ENCODE data around the gene DNAJC6.

DNAJC6 gene

DNA sequence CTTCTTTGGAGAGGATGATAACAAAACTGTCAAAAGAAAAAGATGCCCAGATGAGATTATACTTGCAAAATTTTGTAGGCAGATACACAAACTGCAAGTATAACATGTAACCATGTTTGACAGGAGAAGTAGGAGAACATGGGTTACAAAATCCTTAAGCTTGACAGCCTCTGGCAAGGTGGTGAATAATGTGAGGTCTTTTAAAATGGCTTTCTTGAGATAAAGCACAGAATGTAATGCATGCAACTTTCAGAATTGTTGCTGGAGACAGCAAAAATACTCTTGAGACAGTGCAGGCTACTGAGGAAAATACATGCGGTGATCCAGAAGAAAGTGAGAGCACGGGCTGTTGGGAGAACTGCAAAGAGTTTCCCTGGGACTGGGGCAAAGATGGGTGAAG, 24.7 kb downstream of the DNAJC6 start:
- Histone ChIP-seq H3K4me1 (ENCODE audit: control insufficient read depth, insufficient read depth, low read length) (no peaks in the 10 kb centered on the region), H3K4me3 (ENCODE audit: low read depth, low read length) (no peak overlapping the region), H3K27me3 (ENCODE audit: control insufficient read depth, insufficient read depth, low read length) (no peaks in the 10 kb centered on the region), H3K36me3 (ENCODE audit: control insufficient read depth, insufficient read depth, low read length) (no peaks in the 10 kb centered on the region), H3K9me3 (ENCODE audit: control insufficient read depth, insufficient read depth, low read length) (no peaks in the 10 kb centered on the region), H3K9ac (ENCODE audit: low read depth, low read length) (no peak overlapping the region)

DNA sequence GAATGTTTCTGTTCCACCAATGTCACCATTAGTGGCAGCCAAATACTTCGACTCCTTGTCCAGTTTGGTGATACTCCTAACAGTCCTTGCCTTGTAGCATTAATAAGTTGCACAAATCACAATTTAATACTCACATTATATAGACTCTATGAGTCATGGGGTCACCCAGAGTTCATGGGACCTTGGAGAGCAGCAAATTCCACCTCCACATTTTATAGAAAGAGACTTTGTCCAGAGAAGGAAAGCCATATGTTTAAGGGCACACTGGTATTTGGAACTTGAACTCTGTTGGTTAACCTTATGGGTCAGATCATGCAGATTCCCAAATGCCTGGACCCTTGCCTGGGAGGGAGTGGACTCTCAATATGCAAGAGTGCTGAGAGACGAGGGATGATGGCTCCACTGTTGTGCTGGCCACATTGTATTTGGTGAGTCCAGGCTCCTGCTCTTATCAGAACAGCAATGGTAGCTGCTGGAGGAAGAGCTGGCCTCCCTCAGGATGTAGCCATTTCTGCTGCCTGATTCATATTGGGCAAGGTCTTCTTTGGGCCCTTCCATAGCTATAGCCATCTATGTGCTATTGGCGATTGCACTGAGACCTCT, 30.6 kb downstream of the DNAJC6 start:
- Histone ChIP-seq H3K4me1 (ENCODE audit: control insufficient read depth, insufficient read depth, low read length) (no peaks in the 10 kb centered on the region), H3K27me3 (ENCODE audit: control insufficient read depth, insufficient read depth, low read length) (no peaks in the 10 kb centered on the region), H3K4me3 (ENCODE audit: low read depth, low read length) (no peak overlapping the region), H3K9me3 (ENCODE audit: control insufficient read depth, insufficient read depth, low read length) (no peaks in the 10 kb centered on the region), H3K9ac (ENCODE audit: low read depth, low read length) (no peak overlapping the region), H3K36me3 (ENCODE audit: control insufficient read depth, insufficient read depth, low read length) (no peaks in the 10 kb centered on the region)

DNA sequence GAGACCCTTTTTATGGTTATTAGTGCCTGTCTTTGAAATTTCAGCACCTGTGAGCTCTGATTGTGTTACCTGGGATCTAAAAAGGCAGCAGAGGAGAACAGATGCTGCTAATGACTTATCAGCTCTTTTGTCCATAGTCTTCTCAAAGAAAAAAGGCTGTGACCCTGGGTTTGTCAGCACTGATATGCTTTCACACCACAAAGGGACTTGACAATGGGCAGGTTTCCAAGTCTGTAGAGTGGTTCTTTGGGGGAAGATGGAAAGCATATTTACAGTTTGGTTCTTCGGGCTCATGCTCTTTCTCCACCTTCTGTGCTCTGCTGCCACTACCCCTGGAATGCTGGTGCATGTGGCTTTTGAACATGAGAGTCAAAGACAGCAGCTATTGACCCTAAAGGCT, 32.0 kb downstream of the DNAJC6 start:
- no peaks in the 10 kb centered on the region for H3K9me3 ChIP-seq (ENCODE audit: control insufficient read depth, insufficient read depth, low read length)
- no peaks in the 10 kb centered on the region for H3K36me3 ChIP-seq (ENCODE audit: control insufficient read depth, insufficient read depth, low read length)
- H3K27me3 ChIP-seq (ENCODE audit: control insufficient read depth, insufficient read depth, low read length) = no peaks in the 10 kb centered on the region
- H3K4me3 ChIP-seq (ENCODE audit: low read depth, low read length) = no peak overlapping the region
- no peak overlapping the region for H3K9ac ChIP-seq (ENCODE audit: low read depth, low read length)
- H3K4me1 ChIP-seq (ENCODE audit: control insufficient read depth, insufficient read depth, low read length) = no peaks in the 10 kb centered on the region

DNA sequence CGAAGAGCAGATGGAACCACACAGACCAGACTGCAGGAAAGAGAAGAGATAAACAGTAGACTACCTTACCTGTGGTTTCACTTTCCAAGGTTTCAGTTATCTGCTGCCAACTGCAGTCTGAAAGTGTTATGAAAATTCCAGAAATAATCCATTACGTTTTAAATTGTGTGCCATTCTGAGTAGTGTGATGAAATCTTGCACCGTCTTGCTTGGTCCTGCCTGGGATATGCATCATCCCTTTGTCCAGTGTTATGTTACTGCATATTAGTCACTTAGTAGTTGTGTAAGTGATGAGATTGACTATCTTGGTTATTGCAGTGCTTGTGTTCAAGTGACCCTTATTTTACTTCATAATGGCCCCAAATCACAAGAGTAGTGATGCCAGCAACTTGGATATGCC, 33.9 kb downstream of the DNAJC6 start:
- H3K9ac ChIP-seq (ENCODE audit: low read depth, low read length) = no peak overlapping the region
- H3K4me1 ChIP-seq (ENCODE audit: control insufficient read depth, insufficient read depth, low read length) = no peaks in the 10 kb centered on the region
- H3K9me3 ChIP-seq (ENCODE audit: control insufficient read depth, insufficient read depth, low read length) = no peaks in the 10 kb centered on the region
- H3K4me3 ChIP-seq (ENCODE audit: low read depth, low read length) = no peak overlapping the region
- H3K27me3 ChIP-seq (ENCODE audit: control insufficient read depth, insufficient read depth, low read length) = no peaks in the 10 kb centered on the region
- H3K36me3 ChIP-seq (ENCODE audit: control insufficient read depth, insufficient read depth, low read length) = no peaks in the 10 kb centered on the region

DNA sequence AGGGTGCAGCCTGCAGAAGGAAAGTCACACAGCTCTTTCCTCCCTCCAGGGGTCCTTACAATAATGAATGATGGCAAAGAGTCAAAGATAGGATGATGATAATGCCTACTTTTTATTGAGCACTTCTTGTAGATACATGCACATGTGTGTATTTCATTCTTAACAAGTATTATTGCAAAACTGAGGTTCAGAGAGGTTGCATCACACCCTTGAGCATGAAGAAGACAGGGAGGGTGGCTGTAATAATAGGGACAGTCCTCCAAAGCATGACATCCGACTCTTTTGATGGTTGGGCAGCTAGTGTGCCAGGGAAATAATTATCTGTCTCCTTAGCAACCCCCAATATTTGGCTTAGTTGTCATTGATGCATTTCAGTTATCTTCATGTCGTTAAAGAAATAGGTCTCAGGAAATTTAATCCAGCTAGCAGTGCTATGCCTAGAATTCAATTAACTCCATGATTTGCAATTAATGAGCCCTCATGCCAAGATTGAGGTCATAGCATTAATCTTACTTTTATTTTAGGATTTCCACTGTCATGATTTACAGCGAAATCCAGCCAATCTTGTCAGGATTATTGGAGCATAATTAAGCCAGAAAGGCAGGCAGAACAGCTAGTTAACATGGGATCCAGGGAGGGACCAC, 35.0 kb downstream of the DNAJC6 start:
- no peaks in the 10 kb centered on the region for H3K27me3 ChIP-seq (ENCODE audit: control insufficient read depth, insufficient read depth, low read length)
- no peak overlapping the region for H3K9ac ChIP-seq (ENCODE audit: low read depth, low read length)
- H3K4me1 ChIP-seq (ENCODE audit: control insufficient read depth, insufficient read depth, low read length) = no peaks in the 10 kb centered on the region
- H3K4me3 ChIP-seq (ENCODE audit: low read depth, low read length) = no peak overlapping the region
- no peaks in the 10 kb centered on the region for H3K36me3 ChIP-seq (ENCODE audit: control insufficient read depth, insufficient read depth, low read length)
- H3K9me3 ChIP-seq (ENCODE audit: control insufficient read depth, insufficient read depth, low read length) = no peaks in the 10 kb centered on the region

DNA sequence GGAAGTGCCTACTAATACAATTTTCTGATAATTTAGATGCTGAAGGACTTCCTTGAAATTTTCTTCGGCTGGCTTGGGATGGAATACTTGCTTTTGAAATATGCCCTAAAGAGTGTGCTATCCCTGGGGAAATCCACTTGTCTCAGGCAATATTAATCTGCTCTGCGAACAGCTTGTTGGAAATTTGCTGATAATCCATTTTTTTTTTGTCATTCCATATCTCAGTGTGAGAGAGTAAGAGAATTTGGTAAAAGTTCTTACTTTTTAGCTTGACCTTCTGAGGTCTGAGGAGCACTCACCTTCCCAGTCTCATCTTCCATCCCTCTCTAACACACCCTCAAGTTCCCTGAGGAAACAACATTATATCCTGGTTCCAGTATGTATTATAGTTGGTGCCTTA, 36.8 kb downstream of the DNAJC6 start:
- Histone ChIP-seq H3K36me3 (ENCODE audit: control insufficient read depth, insufficient read depth, low read length) (no peaks in the 10 kb centered on the region), H3K9ac (ENCODE audit: low read depth, low read length) (no peak overlapping the region), H3K4me1 (ENCODE audit: control insufficient read depth, insufficient read depth, low read length) (no peaks in the 10 kb centered on the region), H3K4me3 (ENCODE audit: low read depth, low read length) (no peak overlapping the region), H3K27me3 (ENCODE audit: control insufficient read depth, insufficient read depth, low read length) (no peaks in the 10 kb centered on the region), H3K9me3 (ENCODE audit: control insufficient read depth, insufficient read depth, low read length) (no peaks in the 10 kb centered on the region)

DNA sequence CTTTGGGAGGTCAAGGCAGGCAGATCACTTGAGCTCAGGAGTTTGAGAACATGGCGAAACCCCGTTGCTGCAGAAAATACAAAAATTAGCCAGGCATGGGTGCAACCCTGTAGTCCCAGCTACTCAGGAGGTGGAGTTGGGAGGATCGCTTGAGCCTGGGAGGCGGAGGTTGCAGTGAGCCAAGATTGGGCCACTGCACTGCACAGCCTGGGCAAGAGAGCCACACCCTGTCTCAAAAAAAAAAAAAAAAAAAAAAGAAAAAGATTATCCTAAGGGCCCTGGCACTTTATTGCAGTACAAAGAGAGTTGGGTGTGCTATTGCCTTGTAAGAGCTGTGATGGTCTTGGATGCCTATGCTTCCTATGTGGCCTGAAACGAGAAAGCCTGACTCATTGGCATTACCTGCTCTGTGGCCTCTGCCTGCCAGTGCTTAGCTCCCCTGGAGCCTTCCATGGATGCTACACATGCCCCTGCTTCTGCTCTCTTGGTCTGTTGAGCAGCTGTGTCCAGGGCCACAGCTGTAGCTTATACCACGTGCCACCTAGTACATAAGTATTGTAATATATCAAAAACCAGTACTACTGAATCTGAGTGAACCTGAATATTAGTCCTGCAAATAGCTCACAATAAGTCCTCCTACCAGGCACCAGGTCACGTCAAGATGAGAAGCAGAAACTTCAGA, 45.8 kb downstream of the DNAJC6 start:
- no peak overlapping the region for H3K4me3 ChIP-seq (ENCODE audit: low read depth, low read length)
- H3K27me3 ChIP-seq (ENCODE audit: control insufficient read depth, insufficient read depth, low read length) = no peaks in the 10 kb centered on the region
- no peaks in the 10 kb centered on the region for H3K9me3 ChIP-seq (ENCODE audit: control insufficient read depth, insufficient read depth, low read length)
- no peak overlapping the region for H3K9ac ChIP-seq (ENCODE audit: low read depth, low read length)
- no peaks in the 10 kb centered on the region for H3K36me3 ChIP-seq (ENCODE audit: control insufficient read depth, insufficient read depth, low read length)
- H3K4me1 ChIP-seq (ENCODE audit: control insufficient read depth, insufficient read depth, low read length) = no peaks in the 10 kb centered on the region

DNA sequence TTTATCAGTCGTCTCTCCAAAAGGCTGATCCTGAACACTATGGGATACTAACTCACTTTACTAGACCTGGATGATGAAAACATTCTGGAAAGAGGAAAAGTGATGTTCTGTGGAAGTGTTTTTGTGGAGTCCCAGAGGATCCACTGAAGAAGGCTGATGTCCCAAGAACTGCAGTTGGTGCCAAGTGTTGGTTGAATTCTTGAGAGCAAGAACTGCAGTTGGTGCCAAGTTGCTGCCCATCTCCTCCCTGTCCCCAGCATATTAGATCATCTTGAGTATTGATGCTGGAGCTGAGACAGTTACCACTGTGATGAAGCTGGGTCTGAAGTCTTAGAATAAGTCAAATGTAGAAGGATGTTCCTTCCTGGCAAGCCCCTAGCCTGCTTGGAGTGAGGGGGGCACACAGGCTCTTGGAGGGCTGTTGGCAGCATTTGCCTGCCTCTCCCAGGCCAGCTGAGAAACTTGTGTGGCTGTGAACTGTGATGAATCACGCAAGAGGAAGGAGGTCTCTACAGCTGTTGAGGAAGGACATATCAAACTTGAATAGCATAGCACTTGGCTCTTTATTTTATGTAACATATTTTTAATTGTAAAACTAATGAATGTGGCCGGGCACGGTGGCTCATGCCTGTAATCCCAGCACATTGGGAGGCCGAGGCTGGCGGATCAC, 48.1 kb downstream of the DNAJC6 start:
- Histone ChIP-seq H3K9me3 (ENCODE audit: control insufficient read depth, insufficient read depth, low read length) (no peaks in the 10 kb centered on the region), H3K36me3 (ENCODE audit: control insufficient read depth, insufficient read depth, low read length) (no peaks in the 10 kb centered on the region), H3K27me3 (ENCODE audit: control insufficient read depth, insufficient read depth, low read length) (no peaks in the 10 kb centered on the region), H3K4me3 (ENCODE audit: low read depth, low read length) (no peak overlapping the region), H3K4me1 (ENCODE audit: control insufficient read depth, insufficient read depth, low read length) (no peaks in the 10 kb centered on the region), H3K9ac (ENCODE audit: low read depth, low read length) (no peak overlapping the region)

DNA sequence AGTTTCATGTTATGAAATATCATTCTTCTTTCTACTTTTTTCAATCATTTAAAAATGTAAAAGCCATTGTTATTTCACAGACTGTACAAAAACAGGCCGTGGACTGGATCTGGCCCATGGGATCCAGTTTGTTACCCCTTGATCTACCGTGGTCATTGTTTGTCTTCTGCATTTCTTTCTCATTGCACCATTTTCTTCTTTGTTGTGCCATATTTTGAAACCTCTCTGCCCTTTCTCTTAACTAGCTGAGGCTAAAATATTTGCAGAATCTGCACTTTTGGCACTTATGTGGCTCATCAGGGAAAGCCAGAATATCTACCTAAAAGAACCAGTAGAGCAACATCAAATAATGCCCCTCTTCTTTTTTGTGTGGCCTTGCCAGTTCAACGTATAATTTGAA, 50.5 kb downstream of the DNAJC6 start:
- Histone ChIP-seq H3K27me3 (ENCODE audit: control insufficient read depth, insufficient read depth, low read length) (no peaks in the 10 kb centered on the region), H3K4me1 (ENCODE audit: control insufficient read depth, insufficient read depth, low read length) (no peaks in the 10 kb centered on the region), H3K4me3 (ENCODE audit: low read depth, low read length) (no peak overlapping the region), H3K9ac (ENCODE audit: low read depth, low read length) (no peak overlapping the region), H3K9me3 (ENCODE audit: control insufficient read depth, insufficient read depth, low read length) (no peaks in the 10 kb centered on the region), H3K36me3 (ENCODE audit: control insufficient read depth, insufficient read depth, low read length) (no peaks in the 10 kb centered on the region)

DNA sequence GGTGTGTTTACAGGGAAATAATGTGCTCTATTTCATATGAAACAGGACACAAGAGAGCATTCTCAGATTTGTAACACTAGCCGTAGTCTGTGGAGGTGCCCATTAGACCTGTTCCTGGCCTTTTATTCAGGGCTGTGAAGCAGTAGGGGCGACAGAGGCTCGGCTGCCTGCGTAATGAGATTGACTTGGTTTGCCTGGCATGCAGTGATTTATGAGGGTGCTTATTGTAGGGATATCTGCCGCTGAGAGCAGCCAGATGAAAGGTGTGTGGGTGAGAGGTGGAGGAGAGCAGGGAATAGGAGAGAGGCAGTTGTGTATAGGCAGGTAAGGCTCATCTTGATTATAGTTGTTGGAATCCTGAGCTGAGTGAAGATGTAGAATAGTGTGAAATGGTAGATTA, 51.3 kb downstream of the DNAJC6 start:
- H3K9ac ChIP-seq (ENCODE audit: low read depth, low read length) = no peak overlapping the region
- H3K4me1 ChIP-seq (ENCODE audit: control insufficient read depth, insufficient read depth, low read length) = no peaks in the 10 kb centered on the region
- H3K27me3 ChIP-seq (ENCODE audit: control insufficient read depth, insufficient read depth, low read length) = no peaks in the 10 kb centered on the region
- H3K9me3 ChIP-seq (ENCODE audit: control insufficient read depth, insufficient read depth, low read length) = no peaks in the 10 kb centered on the region
- no peak overlapping the region for H3K4me3 ChIP-seq (ENCODE audit: low read depth, low read length)
- H3K36me3 ChIP-seq (ENCODE audit: control insufficient read depth, insufficient read depth, low read length) = no peaks in the 10 kb centered on the region

DNA sequence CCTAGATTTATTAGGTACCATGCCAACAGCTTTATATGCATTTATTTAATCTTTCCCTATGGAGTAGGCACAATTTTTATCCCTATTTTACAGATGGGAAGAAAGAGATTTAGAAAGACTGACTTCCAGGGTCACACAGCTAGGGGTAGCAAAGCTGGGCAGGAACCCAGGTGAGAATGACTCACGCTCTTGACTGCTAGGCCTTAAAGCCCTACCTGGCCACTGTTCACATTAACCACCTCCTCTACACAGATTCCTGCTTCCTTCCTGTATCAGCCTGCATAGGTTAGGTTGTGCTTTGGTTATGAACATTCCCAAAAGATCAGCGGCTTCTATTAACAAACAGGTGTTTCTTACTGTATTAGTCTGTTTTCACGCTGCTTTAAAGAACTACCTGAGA, 53.2 kb downstream of the DNAJC6 start:
- no peaks in the 10 kb centered on the region for H3K36me3 ChIP-seq (ENCODE audit: control insufficient read depth, insufficient read depth, low read length)
- no peak overlapping the region for H3K9ac ChIP-seq (ENCODE audit: low read depth, low read length)
- H3K4me3 ChIP-seq (ENCODE audit: low read depth, low read length) = no peak overlapping the region
- no peaks in the 10 kb centered on the region for H3K9me3 ChIP-seq (ENCODE audit: control insufficient read depth, insufficient read depth, low read length)
- H3K27me3 ChIP-seq (ENCODE audit: control insufficient read depth, insufficient read depth, low read length) = no peaks in the 10 kb centered on the region
- no peaks in the 10 kb centered on the region for H3K4me1 ChIP-seq (ENCODE audit: control insufficient read depth, insufficient read depth, low read length)

DNA sequence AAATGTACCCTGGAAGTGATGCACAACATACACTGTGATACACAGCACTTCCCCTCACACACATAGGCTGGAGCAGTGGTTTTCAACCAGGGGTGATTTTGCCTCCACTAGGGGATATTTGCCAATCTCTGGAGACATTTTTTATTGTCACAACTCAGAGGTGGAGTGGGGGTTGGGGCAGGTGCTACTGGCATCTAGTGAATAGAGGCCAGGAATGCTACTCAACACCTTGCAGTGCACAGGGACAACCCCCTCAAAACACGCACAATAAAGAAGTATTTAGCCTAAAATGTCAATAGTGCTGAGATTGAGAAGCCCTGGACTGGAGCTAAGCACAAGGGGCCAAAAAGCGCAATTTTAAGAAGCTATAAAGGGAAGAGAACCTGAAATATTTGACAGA, 54.1 kb downstream of the DNAJC6 start:
- H3K27me3 ChIP-seq (ENCODE audit: control insufficient read depth, insufficient read depth, low read length) = no peaks in the 10 kb centered on the region
- no peaks in the 10 kb centered on the region for H3K9me3 ChIP-seq (ENCODE audit: control insufficient read depth, insufficient read depth, low read length)
- no peak overlapping the region for H3K4me3 ChIP-seq (ENCODE audit: low read depth, low read length)
- H3K4me1 ChIP-seq (ENCODE audit: control insufficient read depth, insufficient read depth, low read length) = no peaks in the 10 kb centered on the region
- H3K9ac ChIP-seq (ENCODE audit: low read depth, low read length) = no peak overlapping the region
- no peaks in the 10 kb centered on the region for H3K36me3 ChIP-seq (ENCODE audit: control insufficient read depth, insufficient read depth, low read length)
